Activated CD4-positive, alpha-beta memory T cell treated with anti-CD3 and anti-CD28 coated beads, Interleukin-2, amount 10 ng/mL, durations not matched to agents 7 days and 5 days (primary cell): ENCODE results near the gene FAM162A. TPM values are rescaled to one million over a fixed set of nuclear protein-coding genes. Genes with fewer than 3 reads are reported as not detected.
"Not testable (repeated sequence)": the region's sequence is repeated elsewhere in the genome, so short reads cannot be mapped to it uniquely, and the experiment has no call there.

ENCODE experiments used
- CTCF ChIA-PET: fragments of 350-600 bp; sonication (Branson Sonifier 250); formaldehyde crosslinking; loops from one replicate; lab custom pipeline; 2021; ENCODE audit warnings: antibody characterized with exemption, inconsistent platforms; lab: Charles Lee
- POLR2A ChIA-PET: fragments of 350-600 bp; sonication (Branson Sonifier 250); formaldehyde crosslinking; loops from one replicate; lab custom pipeline; 2021; ENCODE audit warnings: antibody characterized with exemption; lab: Charles Lee
- DNase-seq: peaks from one replicate; pipeline ENCODE4 v3.0.0-alpha.2; 2020
- H3K27ac Mint-ChIP-seq: one replicate; pipeline ENCODE4 v1.8.0; 2021; ENCODE audit warnings: mild to moderate bottlenecking, mixed read lengths
- H3K27me3 Mint-ChIP-seq: one replicate; pipeline ENCODE4 v1.8.0; 2021; ENCODE audit warnings: mixed read lengths
- H3K36me3 Mint-ChIP-seq: one replicate; pipeline ENCODE4 v1.8.0; 2021; ENCODE audit warnings: low read depth, mixed read lengths
- H3K4me1 Mint-ChIP-seq: one replicate; pipeline ENCODE4 v1.8.0; 2021; ENCODE audit warnings: mixed read lengths
- H3K4me3 Mint-ChIP-seq: one replicate; pipeline ENCODE4 v1.8.0; 2021; ENCODE audit warnings: mild to moderate bottlenecking, mixed read lengths
- H3K9me3 Mint-ChIP-seq: one replicate; pipeline ENCODE4 v1.8.0; 2021; ENCODE audit warnings: mixed read lengths
- total RNA-seq, 2 experiments: library from RNA; stranded (reverse); gene quantifications; one replicate each; pipeline ENCODE4 v1.2.3, GENCODE V29; 2021

FAM162A gene
- total RNA-seq, 2 experiments from 2014 or later: 74.5 to 77.5 TPM

GRCh38 chr3:122362026-122362425 lies 22.0 kb upstream of the FAM162A start:
- ChIA-PET CTCF (interaction anchor here (1.3 to 1.5 kb wide), 2 partner anchors 8 to 22 kb away, joined by 3 read pairs; partner anchors contain the start of gene FAM162A), POLR2A (interaction anchor here (0.5 to 0.7 kb wide), 2 partner anchors 12 to 21 kb away, joined by 3 read pairs; partner anchors contain the start of gene MIX23)
- Mint-ChIP-seq H3K4me1 (peaks cover 29% of the 10 kb centered on the region), H3K9me3 (no peaks in the 10 kb centered on the region), H3K4me3 (no peak overlapping the region), H3K27ac (no peak overlapping the region), H3K36me3 (peaks cover 43% of the 10 kb centered on the region), H3K27me3 (no peaks in the 10 kb centered on the region)
- no peak for DNase-seq

GRCh38 chr3:122364490-122364889 lies 19.5 kb upstream of the FAM162A start:
- Mint-ChIP-seq H3K4me1 (peaks cover 27% of the 10 kb centered on the region), H3K9me3 (no peaks in the 10 kb centered on the region), H3K27ac (peak overlapping the region; percentile 60), H3K27me3 (no peaks in the 10 kb centered on the region), H3K4me3 (no peak overlapping the region), H3K36me3 (peaks cover 39% of the 10 kb centered on the region)
- no peak for DNase-seq
- POLR2A ChIA-PET: interaction anchor here (1.7 kb wide), 1 partner anchor 20 kb away, joined by 9 read pairs; the partner anchor contains the start of gene FAM162A
- CTCF ChIA-PET: interaction anchor here (3.2 kb wide), 1 partner anchor 20 kb away, joined by 14 read pairs; the partner anchor contains the start of gene FAM162A

GRCh38 chr3:122365073-122365472 lies 18.9 kb upstream of the FAM162A start:
- no peak overlapping the region for H3K4me3 Mint-ChIP-seq
- peak overlapping the region; percentile 60 for H3K27ac Mint-ChIP-seq
- H3K27me3 Mint-ChIP-seq: no peaks in the 10 kb centered on the region
- no peak for DNase-seq
- H3K9me3 Mint-ChIP-seq: no peaks in the 10 kb centered on the region
- peaks cover 27% of the 10 kb centered on the region for H3K4me1 Mint-ChIP-seq
- H3K36me3 Mint-ChIP-seq: peaks cover 40% of the 10 kb centered on the region
- POLR2A ChIA-PET: interaction anchor here (1.0 to 1.7 kb wide), 2 partner anchors 19 to 21 kb away, joined by 3 to 9 read pairs; partner anchors contain the start of gene FAM162A
- CTCF ChIA-PET: interaction anchor here (3.2 kb wide), 1 partner anchor 19 kb away, joined by 14 read pairs; the partner anchor contains the start of gene FAM162A

- H3K4me3 Mint-ChIP-seq, H3K9me3 Mint-ChIP-seq, H3K27me3 Mint-ChIP-seq, DNase-seq: not testable (repeated sequence)
- CTCF ChIA-PET: interaction anchor here (3.2 kb wide), 1 partner anchor 19 kb away, joined by 14 read pairs; the partner anchor contains the start of gene FAM162A
- peaks cover 37% of the 10 kb centered on the region for H3K36me3 Mint-ChIP-seq
- POLR2A ChIA-PET: interaction anchor here (1.0 to 1.7 kb wide), 2 partner anchors 18 to 20 kb away, joined by 3 to 9 read pairs; partner anchors contain the start of gene FAM162A
- peaks cover 27% of the 10 kb centered on the region for H3K4me1 Mint-ChIP-seq
- H3K27ac Mint-ChIP-seq: peak overlapping the region; percentile 60
These were observed 18.2 kb upstream of the FAM162A start for GRCh38 chr3:122365582-122366378.

- Mint-ChIP-seq H3K9me3 (no peaks in the 10 kb centered on the region), H3K4me3 (no peak overlapping the region), H3K27ac (peak overlapping the region; percentile 19), H3K4me1 (peaks cover 27% of the 10 kb centered on the region), H3K36me3 (peaks cover 41% of the 10 kb centered on the region), H3K27me3 (no peaks in the 10 kb centered on the region)
- no peak for DNase-seq
- ChIA-PET CTCF (interaction anchor here (3.2 kb wide), 1 partner anchor 18 kb away, joined by 14 read pairs; the partner anchor contains the start of gene FAM162A), POLR2A (no interaction called here)
These were observed 17.6 kb upstream of the FAM162A start for GRCh38 chr3:122366379-122366749.

- no peaks in the 10 kb centered on the region for H3K9me3 Mint-ChIP-seq
- H3K36me3 Mint-ChIP-seq: peaks cover 21% of the 10 kb centered on the region
- no peak for DNase-seq
- no peak overlapping the region for H3K27ac Mint-ChIP-seq
- POLR2A ChIA-PET: no interaction called here
- H3K4me3 Mint-ChIP-seq: no peak overlapping the region
- no peaks in the 10 kb centered on the region for H3K27me3 Mint-ChIP-seq
- H3K4me1 Mint-ChIP-seq: peaks cover 17% of the 10 kb centered on the region
- CTCF ChIA-PET: no interaction called here
These were observed 9.9 kb upstream of the FAM162A start for GRCh38 chr3:122374034-122374433.

- Mint-ChIP-seq H3K9me3 (no peaks in the 10 kb centered on the region), H3K27ac (peak overlapping the region; percentile 11), H3K36me3 (peaks cover 14% of the 10 kb centered on the region), H3K27me3 (no peaks in the 10 kb centered on the region), H3K4me3 (no peak overlapping the region), H3K4me1 (peaks cover 39% of the 10 kb centered on the region)
- ChIA-PET POLR2A (no interaction called here), CTCF (no interaction called here)
- DNase-seq: no peak
These were observed 6.0 kb upstream of the FAM162A start for GRCh38 chr3:122377975-122378374.

GRCh38 chr3:122382888-122383666 lies 905 bp upstream of the FAM162A start, which contains the start of gene MIX23:
Gene MIX23, minus strand, starts transcription at chr3:122383231. Its CDS starts 7 bp downstream, at chr3:122383224.
- ChIA-PET POLR2A (interaction anchor here (0.6 to 5.4 kb wide), 12 partner anchors 10 to 729 kb away, joined by 3 to 63 read pairs (median 7); partner anchors contain the start of genes DTX3L, KPNA1, PARP14 and PARP9), CTCF (interaction anchor here (0.5 to 3.7 kb wide), 10 partner anchors 10 to 891 kb away, joined by 3 to 59 read pairs (median 3); partner anchors contain the start of gene WDR5B)
- Mint-ChIP-seq H3K27ac (peak within 1 kb of the TSS; percentile 86), H3K36me3 (peaks cover 18% of the 10 kb centered on the region), H3K4me1 (peaks cover 57% of the 10 kb centered on the region), H3K9me3 (no peaks in the 10 kb centered on the region), H3K4me3 (peak within 1 kb of the TSS; percentile 88), H3K27me3 (no peaks in the 10 kb centered on the region)
- peak; percentile 87 for DNase-seq

GRCh38 chr3:122387709-122388108 lies 3.7 kb downstream of the FAM162A start:
- DNase-seq: no peak
- Mint-ChIP-seq H3K36me3 (peaks cover 17% of the 10 kb centered on the region), H3K4me1 (peaks cover 30% of the 10 kb centered on the region), H3K4me3 (no peak overlapping the region), H3K27ac (no peak overlapping the region), H3K9me3 (no peaks in the 10 kb centered on the region), H3K27me3 (no peaks in the 10 kb centered on the region)
- POLR2A ChIA-PET: no interaction called here
- CTCF ChIA-PET: no interaction called here

GRCh38 chr3:122389197-122389596 lies 5.2 kb downstream of the FAM162A start:
- Mint-ChIP-seq H3K27ac (no peak overlapping the region), H3K9me3 (no peaks in the 10 kb centered on the region), H3K4me1 (peaks cover 36% of the 10 kb centered on the region), H3K4me3 (no peak overlapping the region), H3K27me3 (no peaks in the 10 kb centered on the region), H3K36me3 (peaks cover 17% of the 10 kb centered on the region)
- ChIA-PET CTCF (interaction anchor here (1.0 kb wide), 1 partner anchor 28 kb away, joined by 3 read pairs; no protein-coding TSS in a partner anchor), POLR2A (interaction anchor here (0.7 kb wide), 1 partner anchor 27 kb away, joined by 3 read pairs; no protein-coding TSS in a partner anchor)
- no peak for DNase-seq

GRCh38 chr3:122389892-122390291 lies 5.9 kb downstream of the FAM162A start:
- Mint-ChIP-seq H3K36me3 (peaks cover 15% of the 10 kb centered on the region), H3K4me1 (peaks cover 34% of the 10 kb centered on the region), H3K4me3 (no peak overlapping the region), H3K9me3 (no peaks in the 10 kb centered on the region), H3K27me3 (no peaks in the 10 kb centered on the region), H3K27ac (no peak overlapping the region)
- ChIA-PET POLR2A (no interaction called here), CTCF (interaction anchor here (1.0 to 1.2 kb wide), 3 partner anchors 26 to 169 kb away, joined by 3 read pairs; partner anchors contain the start of gene WDR5B)
- DNase-seq: no peak

GRCh38 chr3:122390665-122391064 lies 6.7 kb downstream of the FAM162A start:
- no peaks in the 10 kb centered on the region for H3K9me3 Mint-ChIP-seq
- ChIA-PET CTCF (interaction anchor here (1.0 to 1.6 kb wide), 3 partner anchors 26 to 288 kb away, joined by 3 to 7 read pairs (median 3); partner anchors contain the start of gene WDR5B), POLR2A (no interaction called here)
- DNase-seq: no peak
- H3K4me3 Mint-ChIP-seq: no peak overlapping the region
- no peak overlapping the region for H3K27ac Mint-ChIP-seq
- peaks cover 36% of the 10 kb centered on the region for H3K4me1 Mint-ChIP-seq
- peaks cover 14% of the 10 kb centered on the region for H3K36me3 Mint-ChIP-seq
- H3K27me3 Mint-ChIP-seq: no peaks in the 10 kb centered on the region
